MM.1S (cell line): Measurements from ENCODE around the gene COL26A1.

Experiments used
- DNase-seq: peaks from one replicate; pipeline ENCODE4 v3.0.0-alpha.2; 2015
- H2AFZ ChIP-seq: fragments of 300-600 bp; sonication (generic); 2 replicates; pipeline ENCODE4 v1.6.0; 2016; ENCODE audit warnings: antibody characterized with exemption, low read length
- H3F3A ChIP-seq: fragments of 300-600 bp; sonication (generic); 2 replicates; pipeline ENCODE4 v1.6.1; 2016; ENCODE audit warnings: mild to moderate bottlenecking, antibody characterized with exemption, low read length, moderate library complexity, mixed read lengths; ENCODE audit not compliant: insufficient read depth
- H3K27ac ChIP-seq: fragments of 300-600 bp; sonication (generic); 2 replicates; pipeline ENCODE4 v1.5.1; 2016; ENCODE audit warnings: mild to moderate bottlenecking, low read length
- H3K27me3 ChIP-seq: fragments of 300-600 bp; sonication (generic); replicated peaks from 2 replicates; pipeline ENCODE4 v1.6.0; 2016; ENCODE audit warnings: low read length; ENCODE audit not compliant: insufficient read depth
- H3K36me3 ChIP-seq: fragments of 300-600 bp; sonication (generic); replicated peaks from 2 replicates; pipeline ENCODE4 v1.6.1; 2016; ENCODE audit warnings: mild to moderate bottlenecking, low read length, mixed read lengths; ENCODE audit not compliant: insufficient read depth
- H3K4me1 ChIP-seq: fragments of 300-600 bp; sonication (generic); 2 replicates; pipeline ENCODE4 v1.6.1; 2016; ENCODE audit warnings: low read length, mixed read lengths
- H3K4me2 ChIP-seq: fragments of 300-600 bp; sonication (generic); 2 replicates; pipeline ENCODE4 v1.6.0; 2016; ENCODE audit warnings: low read depth, low read length
- H3K4me3 ChIP-seq: fragments of 300-600 bp; sonication (generic); 2 replicates; pipeline ENCODE4 v1.5.1; 2016; ENCODE audit warnings: low read length, mixed read lengths
- H3K79me2 ChIP-seq: fragments of 300-600 bp; sonication (generic); 2 replicates; pipeline ENCODE4 v1.6.1; 2016; ENCODE audit warnings: mixed run types, low read length, mixed read lengths
- H3K9ac ChIP-seq: fragments of 300-600 bp; sonication (generic); 2 replicates; pipeline ENCODE4 v1.6.1; 2016; ENCODE audit warnings: low read length, mixed read lengths
- H3K9me2 ChIP-seq: fragments of 300-600 bp; sonication (generic); replicated peaks from 2 replicates; pipeline ENCODE4 v1.6.1; 2016; ENCODE audit warnings: mild to moderate bottlenecking, low read length, mixed read lengths; ENCODE audit not compliant: insufficient read depth
- H3K9me3 ChIP-seq: fragments of 300-600 bp; sonication (generic); replicated peaks from 2 replicates; pipeline ENCODE4 v1.6.1; 2016; ENCODE audit warnings: mild to moderate bottlenecking, low read length, mixed read lengths; ENCODE audit not compliant: insufficient read depth
- H4K20me1 ChIP-seq: fragments of 300-600 bp; sonication (generic); 2 replicates; pipeline ENCODE4 v1.6.1; 2016; ENCODE audit warnings: mild to moderate bottlenecking, low read length, moderate library complexity, mixed read lengths; ENCODE audit not compliant: insufficient read depth
- EZH2 ChIP-seq: fragments of 300-600 bp; sonication (generic); optimal IDR thresholded peaks from 2 replicates; pipeline ENCODE3; 2017; ENCODE audit warnings: low read depth, mild to moderate bottlenecking, antibody characterized with exemption, low read length, mixed read lengths
- EZH2phosphoT487 ChIP-seq: fragments of 300-600 bp; sonication (generic); IDR thresholded peaks from 2 replicates; pipeline ENCODE4 v1.6.1; 2018; ENCODE audit warnings: antibody characterized with exemption, low read length
- TF ChIP-seq, protein P1 (sequence below): fragments of 300-600 bp; sonication (generic); IDR thresholded peaks from 2 replicates; pipeline ENCODE4 v1.5.1; 2016; ENCODE audit warnings: antibody characterized with exemption, low read length, mixed read lengths

Gene COL26A1

DNA sequence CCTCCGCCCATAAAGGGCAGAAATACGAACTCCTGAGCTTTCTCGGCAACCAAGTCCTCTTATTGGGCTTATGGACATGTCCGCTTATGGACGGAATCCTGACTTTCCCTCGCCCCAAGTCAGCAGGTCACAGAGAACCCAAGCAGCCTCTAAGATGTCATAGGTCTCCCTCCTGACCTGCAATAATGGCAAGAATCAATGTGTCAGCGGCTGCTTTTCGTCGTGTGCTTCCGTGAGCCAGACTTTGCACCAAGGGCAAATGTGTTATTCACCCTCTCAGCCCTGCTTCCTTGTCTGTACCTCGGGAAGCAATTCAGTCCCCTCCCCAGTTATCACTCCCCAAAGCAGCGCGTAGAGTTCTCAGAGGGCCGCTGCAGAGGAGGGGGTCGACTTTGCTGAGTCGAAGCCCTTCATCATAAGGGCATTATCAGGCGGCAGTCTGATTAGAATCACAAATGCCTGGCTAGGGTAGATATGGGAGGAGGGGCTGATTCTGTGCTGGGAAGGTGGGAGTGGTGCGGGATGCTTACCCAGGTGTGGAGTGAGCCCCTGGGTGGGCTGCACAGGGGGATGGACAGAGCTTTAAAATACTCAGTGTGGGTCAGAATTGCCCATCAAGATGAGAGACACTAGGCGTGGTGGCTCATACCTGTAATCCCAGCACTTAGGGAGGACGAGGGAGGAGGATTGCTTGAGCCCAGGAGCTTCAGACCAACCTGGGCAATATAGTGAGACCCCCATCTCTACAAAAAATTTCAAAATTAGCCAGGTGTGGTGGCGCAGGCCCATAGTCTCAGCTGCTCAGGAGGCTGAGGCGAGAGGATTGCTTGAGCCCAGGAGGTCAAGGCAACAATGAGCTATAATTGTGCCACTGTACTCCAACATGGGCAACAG is 36.0 kb downstream of the COL26A1 start:
- H3K9ac ChIP-seq: no peak overlapping the region
- H3K4me3 ChIP-seq: no peak overlapping the region
- H3K9me2 ChIP-seq: no peaks in the 10 kb centered on the region
- H3K27ac ChIP-seq: no peak overlapping the region
- 0 out of 2 replicates have a peak, but pooled peaks cover 4% of the 10 kb centered on the region for H3F3A ChIP-seq
- H3K4me2 ChIP-seq: no peak overlapping the region
- H3K27me3 ChIP-seq: peaks cover 94% of the 10 kb centered on the region
- H3K79me2 ChIP-seq: no peaks in the 10 kb centered on the region
- no peak for DNase-seq
- TF ChIP-seq EZH2phosphoT487 (no peak), EZH2 (no peak)
- TF ChIP-seq, protein P1, sequence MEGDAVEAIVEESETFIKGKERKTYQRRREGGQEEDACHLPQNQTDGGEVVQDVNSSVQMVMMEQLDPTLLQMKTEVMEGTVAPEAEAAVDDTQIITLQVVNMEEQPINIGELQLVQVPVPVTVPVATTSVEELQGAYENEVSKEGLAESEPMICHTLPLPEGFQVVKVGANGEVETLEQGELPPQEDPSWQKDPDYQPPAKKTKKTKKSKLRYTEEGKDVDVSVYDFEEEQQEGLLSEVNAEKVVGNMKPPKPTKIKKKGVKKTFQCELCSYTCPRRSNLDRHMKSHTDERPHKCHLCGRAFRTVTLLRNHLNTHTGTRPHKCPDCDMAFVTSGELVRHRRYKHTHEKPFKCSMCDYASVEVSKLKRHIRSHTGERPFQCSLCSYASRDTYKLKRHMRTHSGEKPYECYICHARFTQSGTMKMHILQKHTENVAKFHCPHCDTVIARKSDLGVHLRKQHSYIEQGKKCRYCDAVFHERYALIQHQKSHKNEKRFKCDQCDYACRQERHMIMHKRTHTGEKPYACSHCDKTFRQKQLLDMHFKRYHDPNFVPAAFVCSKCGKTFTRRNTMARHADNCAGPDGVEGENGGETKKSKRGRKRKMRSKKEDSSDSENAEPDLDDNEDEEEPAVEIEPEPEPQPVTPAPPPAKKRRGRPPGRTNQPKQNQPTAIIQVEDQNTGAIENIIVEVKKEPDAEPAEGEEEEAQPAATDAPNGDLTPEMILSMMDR: no peak
- H3K9me3 ChIP-seq: no peaks in the 10 kb centered on the region
- no peaks in the 10 kb centered on the region for H4K20me1 ChIP-seq
- no peaks in the 10 kb centered on the region for H3K36me3 ChIP-seq
- H3K4me1 ChIP-seq: peaks cover 4% of the 10 kb centered on the region; the same call in 1 of the 2 replicates
- no peak overlapping the region for H2AFZ ChIP-seq

DNA sequence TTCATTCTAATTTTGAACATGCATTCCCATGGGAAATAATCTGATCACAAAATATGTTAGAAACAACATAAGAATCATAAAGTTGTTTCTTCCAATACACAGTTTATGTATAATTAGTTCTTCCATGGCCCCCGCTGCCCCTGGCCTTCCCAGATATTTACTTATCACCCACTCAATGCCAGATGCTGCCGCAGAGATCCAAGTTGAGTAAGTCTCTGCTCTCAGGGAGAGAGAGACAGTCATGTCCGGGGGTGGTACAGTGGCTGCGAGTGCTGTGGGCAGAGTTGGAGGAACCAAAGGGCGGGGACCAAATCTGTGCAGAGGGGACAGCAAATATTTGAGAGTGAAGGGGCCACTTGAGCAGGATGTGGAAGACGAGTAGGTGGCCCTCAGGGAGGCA is 37.1 kb downstream of the COL26A1 start:
- H4K20me1 ChIP-seq: no peaks in the 10 kb centered on the region
- no peaks in the 10 kb centered on the region for H3K36me3 ChIP-seq
- H3K4me3 ChIP-seq: no peak overlapping the region
- TF ChIP-seq EZH2 (no peak), EZH2phosphoT487 (no peak)
- TF ChIP-seq, protein P1: no peak
- no peaks in the 10 kb centered on the region for H3K79me2 ChIP-seq
- no peaks in the 10 kb centered on the region for H3K9me2 ChIP-seq
- DNase-seq: no peak
- no peaks in the 10 kb centered on the region for H3K9me3 ChIP-seq
- H3K4me2 ChIP-seq: no peak overlapping the region
- H3K9ac ChIP-seq: no peak overlapping the region
- peaks cover 96% of the 10 kb centered on the region for H3K27me3 ChIP-seq
- peaks cover 4% of the 10 kb centered on the region; the same call in 1 of the 2 replicates for H3K4me1 ChIP-seq
- no peak overlapping the region for H3K27ac ChIP-seq
- 0 out of 2 replicates have a peak, but pooled peaks cover 4% of the 10 kb centered on the region for H3F3A ChIP-seq
- H2AFZ ChIP-seq: no peak overlapping the region

DNA sequence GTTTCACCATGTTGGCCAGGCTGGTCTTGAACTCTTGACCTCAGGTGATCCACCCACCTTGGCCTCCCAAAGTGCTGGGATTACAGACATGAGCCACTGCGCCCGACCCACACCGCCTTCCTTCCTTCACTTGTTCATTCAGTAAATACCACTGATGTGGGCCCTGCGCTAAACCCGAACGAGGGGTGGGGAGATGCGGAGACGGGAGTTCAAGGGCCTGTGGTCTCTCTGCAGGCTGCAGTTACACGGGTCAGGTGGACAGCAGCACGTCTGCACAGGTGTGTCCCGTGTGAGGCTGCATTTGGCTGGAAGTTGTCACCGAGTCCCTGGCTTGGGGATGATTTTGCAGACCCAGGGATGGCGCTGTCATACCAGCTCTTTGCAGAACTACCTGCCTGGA is 38.1 kb downstream of the COL26A1 start:
- no peaks in the 10 kb centered on the region for H3K36me3 ChIP-seq
- no peak for DNase-seq
- H3K9me2 ChIP-seq: no peaks in the 10 kb centered on the region
- no peak overlapping the region for H3K9ac ChIP-seq
- no peaks in the 10 kb centered on the region for H3K9me3 ChIP-seq
- no peak overlapping the region for H2AFZ ChIP-seq
- H3K79me2 ChIP-seq: no peaks in the 10 kb centered on the region
- no peaks in the 10 kb centered on the region for H3K4me1 ChIP-seq
- H3K4me3 ChIP-seq: no peak overlapping the region
- no peaks in the 10 kb centered on the region for H3F3A ChIP-seq
- no peak overlapping the region for H3K27ac ChIP-seq
- no peak for TF ChIP-seq EZH2phosphoT487
- TF ChIP-seq, protein P1: no peak
- no peak for TF ChIP-seq EZH2
- H3K4me2 ChIP-seq: no peak overlapping the region
- H3K27me3 ChIP-seq: peaks cover 93% of the 10 kb centered on the region
- H4K20me1 ChIP-seq: no peaks in the 10 kb centered on the region
